Measurements from ENCODE around the gene MAZ.
"Not testable (repeated sequence)": the region's sequence is repeated elsewhere in the genome, so short reads cannot be mapped to it uniquely, and the experiment has no call there.

MAZ gene

GRCh38 chr16:29806099-29806579, at the start of gene MAZ:
MAZ (plus strand) TSS chr16:29806529; CDS start chr16:29806702, 173 bp downstream.
- DNase-seq, result no peak

- DNase-seq, result no peak
These were observed 49.7 kb upstream of the MAZ start for GRCh38 chr16:29756654-29757053.

DNA sequence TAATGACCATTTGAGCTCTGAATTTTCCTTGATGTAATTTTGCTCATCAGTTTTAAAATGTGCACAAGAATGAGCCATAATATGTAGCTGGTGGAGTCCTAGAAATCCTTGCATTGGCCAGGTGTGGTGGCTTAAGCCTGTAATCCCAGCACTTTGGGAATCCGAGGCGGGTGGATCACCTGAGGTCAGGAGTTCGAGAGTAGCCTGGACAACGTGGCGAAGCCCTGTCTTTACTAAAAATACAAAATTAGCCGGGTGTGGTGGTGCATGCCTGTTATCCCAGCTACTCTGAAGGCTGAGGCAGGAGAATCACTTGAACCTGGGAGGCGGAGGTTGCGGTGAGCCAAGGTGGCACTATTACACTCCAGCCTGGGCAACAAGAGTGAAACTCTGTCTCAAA, 49.2 kb upstream of the MAZ start:
- DNase-seq, result not testable (repeated sequence)

GRCh38 chr16:29757950-29758466, 48.3 kb upstream of the MAZ start:
- no peak for DNase-seq

- DNase-seq, result no peak
These were observed 45.6 kb upstream of the MAZ start for GRCh38 chr16:29760567-29761279.

GRCh38 chr16:29761280-29761651, 45.1 kb upstream of the MAZ start:
- DNase-seq, result not testable (repeated sequence)

DNA sequence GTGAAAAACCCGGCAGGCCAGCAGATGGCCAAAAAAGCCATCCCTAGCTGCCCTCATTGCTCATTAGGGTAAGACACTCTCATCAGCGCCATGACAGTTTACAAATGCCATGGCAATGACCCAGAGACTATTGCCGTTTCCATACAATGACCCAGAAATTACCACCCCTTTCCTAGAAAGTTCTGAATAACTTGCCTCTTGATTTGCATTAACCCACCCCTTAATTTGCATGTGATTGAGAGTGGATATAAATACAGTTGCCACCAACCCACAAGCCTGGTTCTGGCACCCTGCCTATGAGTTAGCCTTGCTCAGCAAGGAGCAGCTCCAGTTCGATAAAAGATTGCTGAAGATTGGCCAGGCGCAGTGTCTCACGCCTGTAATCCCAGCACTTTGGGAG, 44.4 kb upstream of the MAZ start:
- no peak for DNase-seq

GRCh38 chr16:29763326-29763725, 43.0 kb upstream of the MAZ start:
- DNase-seq, result no peak

GRCh38 chr16:29765167-29766032, 40.9 kb upstream of the MAZ start:
- no peak for DNase-seq

DNA sequence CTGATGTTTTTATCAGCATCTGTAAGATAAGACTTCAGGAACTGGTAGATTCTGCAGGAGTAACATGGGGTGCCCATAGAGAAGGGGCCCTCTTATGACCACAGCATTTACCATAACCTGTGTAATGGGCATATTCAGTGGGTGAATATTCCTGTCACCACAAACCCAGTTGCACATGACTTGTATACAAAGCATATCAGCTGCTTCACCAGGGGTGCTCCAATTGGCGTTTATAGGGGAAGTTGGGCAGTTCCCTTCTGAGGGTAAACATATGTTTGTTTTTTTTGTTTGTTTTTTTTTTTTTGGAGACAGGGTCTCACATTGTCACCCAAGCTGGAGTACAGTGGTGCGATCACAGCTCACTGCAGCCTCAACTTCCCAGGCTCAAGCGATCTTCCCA, 39.8 kb upstream of the MAZ start:
- DNase-seq, result no peak

DNA sequence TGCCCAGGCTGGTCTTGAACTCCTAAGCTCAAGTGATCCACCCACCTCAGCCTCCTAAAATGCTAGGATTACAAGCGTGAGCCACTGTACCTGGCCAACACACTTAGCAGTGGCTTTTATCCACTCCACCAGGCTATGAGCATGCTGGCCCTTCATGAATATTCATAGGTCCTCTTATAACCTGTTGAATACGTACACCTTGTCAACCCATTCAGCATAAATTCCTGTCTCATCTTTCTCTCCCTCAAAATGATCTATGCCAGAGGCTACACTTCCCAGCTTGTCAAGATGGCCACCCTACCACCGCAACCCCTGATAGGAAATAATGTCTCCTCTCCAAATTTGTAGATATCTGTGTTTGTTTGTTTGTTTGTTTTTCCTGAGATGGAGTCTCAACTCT, 39.3 kb upstream of the MAZ start:
- DNase-seq, result no peak

GRCh38 chr16:29769507-29769906, 36.8 kb upstream of the MAZ start:
- DNase-seq, result no peak

DNA sequence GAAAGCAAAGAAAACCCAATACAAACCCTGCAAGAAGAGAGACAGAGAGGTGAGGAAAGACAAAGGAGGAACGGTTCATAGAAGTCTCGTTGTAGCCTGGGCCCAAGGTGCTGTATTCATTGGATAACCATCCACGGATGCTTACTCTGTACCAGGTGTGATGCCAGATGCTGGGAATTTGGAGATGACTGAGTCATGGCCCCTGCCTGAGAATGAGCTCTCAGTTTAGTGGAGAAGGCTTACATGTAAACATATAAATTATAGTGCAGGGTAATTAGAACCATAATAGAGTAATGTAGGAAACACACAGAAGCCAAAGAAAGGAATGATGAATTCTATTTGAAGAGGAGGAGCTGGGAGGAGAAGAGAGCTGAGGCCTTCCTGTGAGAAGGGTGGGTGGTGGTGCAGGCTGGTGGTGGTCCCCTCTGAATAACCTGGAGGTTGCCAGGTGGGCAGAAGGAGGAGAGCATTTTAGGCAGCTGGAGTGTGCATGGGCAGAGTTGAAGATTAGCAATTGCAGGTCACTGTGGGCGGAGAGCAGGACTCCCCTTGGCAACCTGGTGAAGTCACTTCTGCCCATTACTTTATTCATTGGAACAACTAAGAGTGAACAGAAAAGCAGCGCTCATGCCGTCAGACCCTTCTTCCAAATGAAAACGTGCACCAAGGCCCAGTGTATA, 35.9 kb upstream of the MAZ start:
- no peak for DNase-seq

DNA sequence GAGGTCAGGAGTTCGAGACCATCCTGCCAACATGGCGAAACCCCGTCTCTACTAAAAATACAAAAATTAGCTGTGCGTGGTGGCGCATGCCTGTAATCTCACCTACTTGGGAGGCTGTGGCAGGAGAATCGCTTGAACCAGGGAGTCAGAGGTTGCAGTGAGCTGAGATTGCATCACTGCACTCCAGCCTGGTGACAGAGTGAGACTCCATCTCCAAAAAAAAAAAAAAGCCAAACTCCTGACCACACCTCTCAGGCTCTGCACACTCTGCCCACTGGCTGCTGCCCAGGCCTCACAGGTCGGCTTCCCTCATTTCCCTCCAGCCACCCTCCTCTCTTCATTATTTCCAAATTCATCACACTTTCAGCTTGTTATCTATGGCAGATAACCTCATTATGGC, 34.0 kb upstream of the MAZ start:
- not testable (repeated sequence) for DNase-seq

DNA sequence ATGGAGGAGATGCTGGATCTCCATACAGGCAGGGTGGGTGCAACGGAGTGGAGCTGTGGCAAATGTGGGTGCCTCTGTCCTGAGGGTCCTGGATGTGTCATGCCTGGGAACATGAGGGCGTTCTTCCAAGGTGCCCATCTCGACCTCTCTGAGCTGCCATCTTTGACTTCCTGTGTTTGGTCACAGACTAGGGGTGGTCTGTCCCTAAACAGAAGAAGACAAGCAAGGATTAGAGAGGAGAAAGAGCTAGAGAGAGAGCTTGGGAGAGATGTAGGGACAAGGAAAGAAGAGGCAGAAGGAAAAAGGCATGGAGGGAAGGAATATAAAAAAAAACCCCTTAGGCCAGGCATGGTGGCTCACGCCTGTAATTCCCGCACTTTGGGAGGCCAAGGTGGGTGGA, 31.6 kb upstream of the MAZ start:
- DNase-seq, result no peak

DNA sequence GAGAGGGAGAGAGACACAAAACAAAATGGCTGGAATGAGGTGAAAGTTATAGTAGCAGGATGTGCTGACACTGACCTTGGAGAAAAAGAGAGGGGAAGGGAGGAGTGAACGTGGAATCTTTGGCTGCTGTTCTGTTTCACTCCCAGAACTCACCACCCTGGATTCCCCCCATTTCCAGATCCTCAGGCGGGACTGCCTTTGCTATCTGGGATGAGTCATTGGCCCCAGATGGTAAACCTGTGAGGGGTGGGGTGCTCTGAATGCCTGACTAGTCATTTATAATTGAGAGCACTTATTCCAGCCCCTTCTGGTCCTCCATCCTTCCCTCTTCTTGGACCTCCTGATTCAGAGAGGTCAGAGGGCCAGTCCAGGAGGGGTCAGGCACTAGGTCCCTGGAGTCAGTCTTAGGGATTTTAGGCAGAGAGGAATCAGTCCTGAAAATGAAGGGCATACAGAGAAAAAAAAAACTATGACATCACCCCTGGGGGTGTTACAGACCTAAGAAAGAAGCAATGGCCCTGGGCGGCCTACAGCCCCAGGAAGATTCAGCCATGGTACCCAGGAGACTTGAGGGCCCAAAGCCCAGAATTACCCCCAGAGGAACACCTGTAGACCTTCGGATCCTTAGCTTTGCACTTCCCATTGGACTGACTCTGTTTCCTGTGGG, 30.5 kb upstream of the MAZ start:
- DNase-seq, result peak; percentile 10

GRCh38 chr16:29777576-29778350, 28.6 kb upstream of the MAZ start, which contains the start of gene ZG16:
ZG16 (plus strand) TSS chr16:29778256; CDS start chr16:29779267, 1,011 bp downstream.
- no peak for DNase-seq

DNA sequence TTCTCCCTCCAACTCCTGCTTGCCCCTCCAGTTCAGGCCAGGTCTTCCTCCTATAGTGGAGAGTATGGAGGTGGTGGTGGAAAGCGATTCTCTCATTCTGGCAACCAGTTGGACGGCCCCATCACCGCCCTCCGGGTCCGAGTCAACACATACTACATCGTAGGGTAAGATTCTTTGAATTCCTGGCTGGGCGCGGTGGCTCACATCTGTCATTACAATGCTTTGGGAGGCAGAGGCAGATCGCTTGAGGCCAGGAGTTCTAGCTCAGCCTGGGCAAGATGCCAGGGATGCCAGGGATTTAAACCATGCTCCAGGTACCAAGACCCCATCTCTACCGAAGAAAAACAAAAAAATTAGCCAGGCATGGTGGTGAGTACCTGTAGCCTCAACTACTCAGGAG, 26.9 kb upstream of the MAZ start:
- no peak for DNase-seq

DNA sequence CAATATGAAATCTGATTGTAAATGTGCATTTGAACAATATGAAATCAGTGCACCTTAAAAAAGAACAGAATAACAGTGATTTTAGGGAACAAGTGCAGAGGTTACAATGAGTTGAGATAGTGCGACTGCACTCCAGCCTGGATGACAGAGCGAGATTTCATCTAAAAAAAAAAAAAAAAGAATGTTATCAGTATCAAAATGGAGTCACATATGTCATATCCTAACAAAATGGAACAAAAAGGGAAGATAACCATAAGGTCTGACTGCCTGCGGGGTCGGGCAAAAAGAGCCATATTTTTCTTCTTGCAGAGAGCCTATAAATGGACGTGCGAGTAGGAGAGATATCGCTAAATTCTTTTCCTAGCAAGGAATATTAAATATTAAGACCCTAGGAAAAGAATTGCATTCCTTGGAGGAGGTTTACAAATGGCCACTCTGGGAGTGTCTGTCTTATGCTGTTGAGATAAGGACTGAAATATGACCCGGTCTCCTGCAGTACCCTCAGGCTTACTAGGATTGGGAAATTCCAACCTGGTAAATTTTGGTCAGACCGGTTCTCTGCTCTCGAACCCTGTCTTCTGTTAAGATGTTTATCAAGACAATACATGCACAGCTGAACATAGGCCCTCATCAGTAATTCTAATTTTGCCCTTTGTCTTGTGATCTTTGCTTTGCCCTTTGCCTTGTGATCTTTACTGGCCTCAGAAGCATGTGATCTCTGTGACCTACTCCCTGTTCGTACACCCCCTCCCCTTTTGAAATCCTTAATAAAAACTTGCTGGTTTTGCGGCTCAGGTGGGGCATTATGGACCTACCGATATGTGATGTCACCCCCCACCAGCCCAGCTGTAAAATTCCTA, 23.0 kb upstream of the MAZ start:
- not testable (repeated sequence) for DNase-seq

- no peak for DNase-seq
These were observed 22.2 kb upstream of the MAZ start for GRCh38 chr16:29784157-29784556.
